Ascending aorta (tissue), 2 donors: ENCODE measurements around the gene USP35. TPM values are rescaled to one million over a fixed set of nuclear protein-coding genes. Genes with fewer than 3 reads are reported as not detected.

Experiments
- DNase-seq, 2 donors: peaks; one replicate each; pipeline ENCODE4 v3.0.0-alpha.2; 2019; ENCODE audit warnings: low spot score in 2 of 2
- H3K27ac ChIP-seq, 2 donors: fragments of 200-600 bp; sonication (generic); one replicate each; pipeline ENCODE4 v1.5.1; 2016 to 2017; ENCODE audit warnings: mild to moderate bottlenecking in 1 of 2
- H3K27me3 ChIP-seq: fragments of 200-600 bp; sonication (generic); one replicate; pipeline ENCODE4 v1.5.1; 2017
- H3K36me3 ChIP-seq, 2 donors: fragments of 200-600 bp; sonication (generic); one replicate each; pipeline ENCODE4 v1.5.1; 2016
- H3K4me1 ChIP-seq, 2 donors: fragments of 200-600 bp; sonication (generic); one replicate each; pipeline ENCODE4 v1.5.1; 2016 to 2017; ENCODE audit warnings: mild to moderate bottlenecking in 1 of 2
- H3K4me3 ChIP-seq, 2 donors: fragments of 200-600 bp; sonication (generic); one replicate each; pipeline ENCODE4 v1.5.1; 2016 to 2017; ENCODE audit warnings: mild to moderate bottlenecking in 1 of 2
- H3K9me3 ChIP-seq, 2 donors: fragments of 200-600 bp; sonication (generic); one replicate each; pipeline ENCODE4 v1.5.1; 2016
- CTCF ChIP-seq, 3 experiments: fragments of 200-600 bp in 2 of 3; fragments of 450-650 bp in 1 of 3; sonication (generic) in 2 of 3; IDR thresholded peaks; one replicate each; pipeline ENCODE4 v1.5.1; 2016 to 2019; ENCODE audit warnings: antibody characterized with exemption in 3 of 3, mild to moderate bottlenecking in 1 of 3, moderate library complexity in 1 of 3
- intact Hi-C: fragments of 100-400 bp; cut with DNase I; formaldehyde crosslinking; loops from one replicate; pipeline ENCODE4 v1.15.1; 2023
- total RNA-seq: library from RNA; depleted of rRNA; stranded (reverse); fragments of >200 nt; gene quantifications from one replicate; pipeline ENCODE4 v1.1.0, GENCODE V29; 2016

Gene USP35
- total RNA-seq, 1 donor from 2014 or later, result 34.0 TPM

GRCh38 chr11:78179459-78180071 lies 9.2 kb upstream of the USP35 start:
- Histone ChIP-seq H3K27me3 (no peaks in the 10 kb centered on the region), H3K27ac (peak overlapping the region; percentile 28 to 62), H3K36me3 (peaks cover 8 to 9% of the 10 kb centered on the region in 2 donors), H3K4me1 (peaks cover 0 to 7% of the 10 kb centered on the region in 2 donors), H3K9me3 (no peaks in the 10 kb centered on the region), H3K4me3 (no peak overlapping the region)
- no peak for DNase-seq
- intact Hi-C loops, result loop anchor here (10.0 kb wide), 1 partner anchor 185 kb away; the partner anchor contains the start of gene INTS4
- TF ChIP-seq CTCF (IDR thresholded peaks at IDR 0.05), result no peak

- intact Hi-C loops, result loop anchor here (10.0 kb wide), 1 partner anchor 186 kb away; the partner anchor contains the start of gene INTS4
- Histone ChIP-seq H3K27ac (peak overlapping the region; percentile 21 to 36), H3K4me1 (peaks cover 0 to 7% of the 10 kb centered on the region in 2 donors), H3K36me3 (peaks cover 8 to 9% of the 10 kb centered on the region in 2 donors), H3K9me3 (no peaks in the 10 kb centered on the region), H3K27me3 (no peaks in the 10 kb centered on the region), H3K4me3 (no peak overlapping the region)
- no peak for TF ChIP-seq CTCF (IDR thresholded peaks at IDR 0.05)
- DNase-seq, result no peak
These were observed 8.0 kb upstream of the USP35 start for GRCh38 chr11:78180751-78181150.

GRCh38 chr11:78181185-78181584 lies 7.5 kb upstream of the USP35 start:
- H3K27ac ChIP-seq, result peak overlapping the region; percentile 11 to 36
- no peak for DNase-seq
- H3K4me1 ChIP-seq, result peaks cover 0 to 10% of the 10 kb centered on the region in 2 donors
- no peaks in the 10 kb centered on the region for H3K9me3 ChIP-seq
- H3K27me3 ChIP-seq, result no peaks in the 10 kb centered on the region
- peaks cover 8 to 9% of the 10 kb centered on the region in 2 donors for H3K36me3 ChIP-seq
- H3K4me3 ChIP-seq, result no peak overlapping the region
- intact Hi-C loops, result loop anchor here (10.0 kb wide), 1 partner anchor 186 kb away; the partner anchor contains the start of gene INTS4
- TF ChIP-seq CTCF (IDR thresholded peaks at IDR 0.05), result no peak

GRCh38 chr11:78187366-78188285 lies 1.1 kb upstream of the USP35 start:
- no peaks in the 10 kb centered on the region for H3K9me3 ChIP-seq
- peak overlapping the region; percentile 72 to 91 for H3K4me3 ChIP-seq
- H3K4me1 ChIP-seq, result peaks cover 6 to 34% of the 10 kb centered on the region in 2 donors
- intact Hi-C loops, result loop anchor here (1.0 to 10.0 kb wide), 5 partner anchors 18 to 367 kb away; partner anchors contain the start of genes ALG8, INTS4 and RSF1
- peak overlapping the region; percentile 87 to 91 for H3K27ac ChIP-seq
- no peak for DNase-seq
- TF ChIP-seq CTCF (IDR thresholded peaks at IDR 0.05), result no peak
- H3K27me3 ChIP-seq, result no peaks in the 10 kb centered on the region
- no peaks in the 10 kb centered on the region for H3K36me3 ChIP-seq

- Histone ChIP-seq H3K4me3 (peak overlapping the region; percentile 72 to 91), H3K9me3 (no peaks in the 10 kb centered on the region), H3K27ac (peak overlapping the region; percentile 87 to 91), H3K4me1 (peaks cover 8 to 48% of the 10 kb centered on the region in 2 donors), H3K27me3 (no peaks in the 10 kb centered on the region), H3K36me3 (peaks cover 0 to 3% of the 10 kb centered on the region in 2 donors)
- intact Hi-C loops, result loop anchor here (10.0 kb wide), 1 partner anchor 194 kb away; the partner anchor contains the start of gene INTS4
- DNase-seq, result no peak
- no peak for TF ChIP-seq CTCF (IDR thresholded peaks at IDR 0.05)
These were observed 530 bp downstream of the USP35 start for GRCh38 chr11:78189174-78189724.
